GM12891 (cell line): ENCODE results near the gene SUPT6H.

ENCODE experiments used
- DNase-seq: peaks from one replicate; pipeline ENCODE4 v3.0.0; 2011; ENCODE audit warnings: low spot score; ENCODE audit not compliant: insufficient read length
- FAIRE-seq: peaks from 2 replicates; lab custom pipeline; 2011; peaks lifted over from hg19 to GRCh38; lab: Jason Lieb, UNC
- PAX5 ChIP-seq: IDR thresholded peaks from 2 replicates; pipeline ENCODE4 v1.6.1; 2011; ENCODE audit warnings: low read length, moderate library complexity, mild to moderate bottlenecking; ENCODE audit not compliant: insufficient read depth, severe bottlenecking
- POLR2A ChIP-seq: IDR thresholded peaks from 2 replicates; pipeline ENCODE4 v1.6.1; 2011; ENCODE audit warnings: low read depth, low read length, control low read depth
- POLR2AphosphoS5 ChIP-seq: IDR thresholded peaks from 2 replicates; pipeline ENCODE4 v1.6.1; 2011; ENCODE audit warnings: low read depth, low read length, control low read depth
- POU2F2 ChIP-seq: IDR thresholded peaks from 2 replicates; pipeline ENCODE4 v1.6.1; 2011; ENCODE audit warnings: low read depth, mild to moderate bottlenecking, control low read depth, low read length, moderate library complexity
- SPI1 ChIP-seq: IDR thresholded peaks from 2 replicates; pipeline ENCODE4 v1.6.1; 2011; ENCODE audit warnings: low read depth, low read length, control low read depth
- TAF1 ChIP-seq: IDR thresholded peaks from 2 replicates; pipeline ENCODE4 v1.6.1; 2011; ENCODE audit warnings: low read depth, low read length, control low read depth

The SUPT6H gene

GRCh38 chr17:28741358-28742349, 79.6 kb downstream of the SUPT6H start:
- DNase-seq: no peak

GRCh38 chr17:28743243-28744103, 81.5 kb downstream of the SUPT6H start, which contains the start of gene TRAF4:
Gene TRAF4 (plus strand): TSS chr17:28744011. CDS start chr17:28744113, 102 bp downstream.
- DNase-seq (peak; percentile 73), FAIRE-seq (no peak)
- TF ChIP-seq POLR2AphosphoS5 (peak; percentile 85), SPI1 (no peak), TAF1 (peak; percentile 78), POU2F2 (peak; percentile 45; the same call in 1 of the 2 replicates), POLR2A (peak; percentile 90), PAX5 (peak; percentile 7)

More at GRCh38 chr17:28741358-28742349, 79.6 kb downstream of the SUPT6H start:
- TF ChIP-seq PAX5 (no peak), POLR2A (no peak), TAF1 (peak; percentile 54; the same call in 1 of the 2 replicates), SPI1 (peak; percentile 82), POLR2AphosphoS5 (peak; percentile 37), POU2F2 (peak; percentile 61; the same call in 1 of the 2 replicates)
- FAIRE-seq: peak; percentile 96

GRCh38 chr17:28744104-28744971, 82.3 kb downstream of the SUPT6H start:
- TF ChIP-seq POLR2A: no peak; the same call in 1 of the 2 replicates
- TF ChIP-seq POLR2AphosphoS5: no peak
- no peak for TF ChIP-seq POU2F2
- TF ChIP-seq SPI1: no peak
- TF ChIP-seq PAX5: no peak
- no peak for TF ChIP-seq TAF1
- no peak for DNase-seq
- FAIRE-seq: no peak

- TF ChIP-seq PAX5: no peak
- peak; percentile 6; the same call in 1 of the 2 replicates for TF ChIP-seq POU2F2
- TF ChIP-seq TAF1: no peak
- TF ChIP-seq POLR2AphosphoS5: no peak
- 0 out of 2 replicates have a peak, but pooled peaks have one; percentile 2 for TF ChIP-seq POLR2A
- TF ChIP-seq SPI1: no peak
- DNase-seq (no peak), FAIRE-seq (no peak)
Observed at GRCh38 chr17:28744972-28745785, 83.2 kb downstream of the SUPT6H start.

- no peak for TF ChIP-seq PAX5
- 0 out of 2 replicates have a peak, but pooled peaks have one; percentile 17 for TF ChIP-seq POLR2A
- no peak; the same call in 1 of the 2 replicates for TF ChIP-seq POLR2AphosphoS5
- DNase-seq (no peak), FAIRE-seq (no peak)
Observed at GRCh38 chr17:28745786-28746411, 83.9 kb downstream of the SUPT6H start.

- TF ChIP-seq PAX5: no peak
- TF ChIP-seq POLR2A: no peak
- TF ChIP-seq POU2F2: no peak
- TF ChIP-seq TAF1: no peak
- TF ChIP-seq POLR2AphosphoS5: no peak
- no peak for TF ChIP-seq SPI1
- DNase-seq (no peak), FAIRE-seq (no peak)
Observed at GRCh38 chr17:28746611-28747050, 84.6 kb downstream of the SUPT6H start.

GRCh38 chr17:28747051-28747691, 85.2 kb downstream of the SUPT6H start:
- TF ChIP-seq TAF1 (no peak), POLR2A (no peak; the same call in 1 of the 2 replicates), POLR2AphosphoS5 (no peak), SPI1 (no peak), PAX5 (no peak)
- DNase-seq (no peak), FAIRE-seq (no peak)
